ENCODE data around the gene CCSER1.
"Not testable (repeated sequence)": the region's sequence is repeated elsewhere in the genome, so short reads cannot be mapped to it uniquely, and the experiment has no call there.

The CCSER1 gene

GRCh38 chr4:90792696-90793095 lies 665.5 kb downstream of the CCSER1 start:
- FAIRE-seq (no peak), DNase-seq (ENCODE audit: insufficient read length, low spot score) (no peak)

DNA sequence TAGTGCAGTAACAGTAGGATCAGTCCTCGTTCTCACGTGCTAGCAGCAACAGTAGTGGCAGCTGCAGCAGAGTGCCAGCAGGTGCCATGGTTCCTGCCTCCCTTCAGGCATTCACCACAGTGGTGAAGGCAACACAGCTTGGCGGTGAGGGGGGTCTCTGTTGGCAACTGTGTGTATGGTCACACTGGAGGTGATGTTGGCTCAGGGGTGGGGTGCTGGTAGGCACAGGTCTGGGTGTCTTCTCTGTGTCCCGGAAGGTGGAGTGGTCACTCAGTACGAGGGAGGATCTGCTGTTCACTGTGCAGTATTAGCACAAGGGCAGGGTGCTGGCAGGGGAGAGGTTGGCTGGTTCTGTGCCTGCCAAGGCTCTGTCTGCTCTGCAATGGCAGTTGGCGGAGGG lies 671.8 kb downstream of the CCSER1 start:
- DNase-seq (ENCODE audit: insufficient read length, low spot score): no peak

DNA sequence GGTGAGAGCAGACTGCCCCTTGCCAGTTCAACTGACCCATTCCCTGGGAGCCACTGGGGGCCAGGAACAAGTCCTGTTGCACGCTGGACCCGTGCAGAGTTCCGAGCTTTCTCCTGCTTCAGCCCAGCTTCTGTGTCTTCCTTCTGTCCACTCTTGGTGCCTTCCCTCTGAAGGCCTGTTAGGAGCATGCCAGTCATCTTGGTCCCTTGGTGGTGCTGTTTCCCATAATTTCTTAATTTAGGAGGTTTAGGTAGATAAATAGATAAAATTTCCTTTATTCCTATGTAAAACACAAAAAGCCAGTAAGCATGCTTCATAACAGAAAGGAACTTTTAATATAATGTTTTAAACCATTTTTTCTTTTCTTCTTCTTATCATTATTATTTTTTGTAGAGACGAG lies 672.7 kb downstream of the CCSER1 start:
- no peak for FAIRE-seq

More for the DNA sequence above, 671.8 kb downstream of the CCSER1 start:
- no peak for FAIRE-seq

GRCh38 chr4:90815569-90815968 lies 688.4 kb downstream of the CCSER1 start:
- DNase-seq (ENCODE audit: insufficient read length, low spot score) (no peak), FAIRE-seq (no peak)

More for the DNA sequence above, 672.7 kb downstream of the CCSER1 start:
- no peak for DNase-seq (ENCODE audit: insufficient read length, low spot score)

GRCh38 chr4:90816754-90817153 lies 689.6 kb downstream of the CCSER1 start:
- FAIRE-seq (peak; percentile 53), DNase-seq (ENCODE audit: insufficient read length, low spot score) (no peak)

DNA sequence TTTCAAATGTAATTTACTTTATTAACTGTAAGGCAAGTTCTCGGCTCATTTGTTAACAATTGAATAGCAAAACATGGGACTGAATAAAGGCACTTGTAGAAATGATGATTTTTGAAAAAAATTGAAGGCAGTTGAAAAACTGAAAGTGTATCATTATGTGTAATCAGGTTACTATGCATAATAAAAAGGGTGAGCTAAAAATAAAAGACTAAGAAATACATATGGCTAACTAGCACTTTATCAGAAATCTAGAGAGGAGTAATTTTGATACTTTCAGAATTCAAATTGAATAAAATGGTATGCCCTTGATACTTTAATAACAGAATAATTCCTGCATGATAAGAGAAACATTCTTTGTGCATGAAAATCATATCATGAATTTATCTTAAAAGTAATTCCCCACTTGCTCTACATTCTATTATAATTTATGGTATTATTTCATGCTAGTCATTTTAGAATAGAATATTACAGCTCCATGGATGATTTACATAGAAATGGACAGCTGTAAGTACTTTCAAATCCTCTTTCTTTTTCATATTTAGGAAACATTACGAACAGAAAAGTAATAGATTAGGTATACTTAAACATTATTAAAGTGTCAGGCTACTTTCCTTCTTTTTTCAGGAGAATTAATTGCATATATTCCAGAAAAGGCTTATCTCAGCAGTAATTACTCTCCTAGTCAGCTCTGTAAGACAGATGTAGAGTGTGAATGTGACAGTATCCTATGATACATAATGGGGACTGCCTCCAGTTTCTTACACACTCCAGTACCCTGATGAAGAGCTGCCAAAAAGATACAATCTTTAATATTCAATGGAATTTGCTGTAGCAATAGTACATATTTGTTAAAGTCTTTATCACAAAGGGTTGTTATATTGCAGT lies 697.3 kb downstream of the CCSER1 start:
- DNase-seq (ENCODE audit: insufficient read length, low spot score) (no peak), FAIRE-seq (no peak)

- DNase-seq (ENCODE audit: insufficient read length, low spot score): no peak
- no peak for FAIRE-seq
These were observed 698.7 kb downstream of the CCSER1 start for GRCh38 chr4:90825849-90826248.

- no peak for DNase-seq (ENCODE audit: insufficient read length, low spot score)
- FAIRE-seq: no peak
These were observed 706.5 kb downstream of the CCSER1 start for GRCh38 chr4:90833706-90834105.

GRCh38 chr4:90837241-90837640 lies 710.0 kb downstream of the CCSER1 start:
- DNase-seq (ENCODE audit: insufficient read length, low spot score) (no peak), FAIRE-seq (no peak)

DNA sequence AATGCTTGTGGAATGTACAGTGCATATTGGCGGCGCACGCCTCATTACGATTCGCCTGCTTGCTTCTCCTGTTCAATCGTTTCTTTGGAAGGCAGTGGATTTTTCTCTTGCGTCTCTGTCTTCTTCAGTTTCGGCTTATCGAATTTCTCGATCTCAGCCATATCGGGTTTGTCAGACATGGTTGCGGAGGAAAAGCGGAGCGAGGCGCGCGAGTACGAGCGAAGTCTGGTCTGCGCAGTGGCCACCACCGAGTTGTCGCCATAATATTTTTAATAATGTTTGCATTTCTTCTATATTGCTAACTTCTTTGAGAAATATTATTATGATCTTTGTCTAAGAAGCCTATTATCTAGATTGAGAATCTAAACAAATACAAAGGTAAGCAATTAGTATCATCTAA lies 711.7 kb downstream of the CCSER1 start:
- not testable (repeated sequence) for FAIRE-seq; DNase-seq (ENCODE audit: insufficient read length, low spot score)

DNA sequence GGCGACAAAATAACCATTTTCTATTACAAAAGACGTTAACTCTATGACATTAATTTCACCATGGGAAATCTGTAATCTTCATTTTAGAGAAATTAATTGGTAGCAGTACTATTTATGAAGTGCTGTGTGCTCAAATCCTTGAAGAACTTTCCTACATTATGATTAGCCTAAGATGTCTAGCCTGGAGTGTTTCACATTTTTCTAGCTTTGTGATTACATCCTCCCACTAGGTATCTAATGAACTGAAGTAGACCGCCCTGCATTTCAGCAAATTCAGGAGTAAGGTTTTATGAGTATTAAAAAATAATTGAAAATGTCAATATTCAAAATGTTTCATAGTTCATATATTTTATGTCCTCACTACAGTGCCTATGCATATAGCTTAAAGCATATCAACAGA lies 713.1 kb downstream of the CCSER1 start:
- no peak for DNase-seq (ENCODE audit: insufficient read length, low spot score)
- no peak for FAIRE-seq

DNA sequence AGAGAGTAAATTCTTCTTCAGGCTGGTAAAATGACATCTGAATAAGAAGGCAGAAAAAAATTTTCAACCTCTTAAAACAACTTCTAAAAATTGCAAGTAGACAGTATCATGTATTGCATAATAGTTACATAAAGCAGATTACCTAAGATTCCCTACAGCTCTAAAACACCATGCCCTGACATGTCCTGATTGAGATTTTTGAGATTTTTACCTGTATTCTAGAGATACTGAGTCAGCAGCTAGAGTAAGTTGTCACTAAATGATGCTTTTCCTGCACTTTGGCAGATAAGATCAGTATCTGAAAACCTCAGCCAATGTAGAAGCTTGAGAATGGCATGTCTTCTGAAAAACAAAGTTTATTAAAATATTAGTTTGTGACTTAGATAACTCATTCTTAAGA lies 713.6 kb downstream of the CCSER1 start:
- DNase-seq (ENCODE audit: insufficient read length, low spot score): no peak
- no peak for FAIRE-seq

DNA sequence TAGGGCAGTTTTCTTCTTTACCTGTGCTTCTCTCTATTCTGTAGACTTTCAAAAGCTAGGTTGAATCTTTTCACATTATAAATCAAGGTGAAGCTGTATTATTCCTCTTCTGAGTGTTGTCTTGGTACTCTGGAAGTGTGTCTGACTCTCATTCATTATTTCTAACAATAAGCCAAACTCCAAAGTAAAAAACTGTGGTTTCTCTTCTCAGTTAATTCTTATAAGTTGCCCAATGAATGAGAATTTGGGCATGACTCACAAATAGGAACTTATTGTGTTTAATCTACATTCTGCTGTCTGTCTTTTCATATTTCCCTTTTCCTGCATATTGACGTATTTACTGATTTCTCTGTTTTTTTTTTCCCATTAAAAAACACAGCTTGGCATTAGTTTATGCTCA lies 714.5 kb downstream of the CCSER1 start:
- FAIRE-seq: no peak
- no peak for DNase-seq (ENCODE audit: insufficient read length, low spot score)

- FAIRE-seq: peak; percentile 87
These were observed 715.8 kb downstream of the CCSER1 start for GRCh38 chr4:90842960-90843359.

GRCh38 chr4:90844241-90844640 lies 717.0 kb downstream of the CCSER1 start:
- FAIRE-seq: no peak
- no peak for DNase-seq (ENCODE audit: insufficient read length, low spot score)

More at GRCh38 chr4:90842960-90843359, 715.8 kb downstream of the CCSER1 start:
- DNase-seq (ENCODE audit: insufficient read length, low spot score): peak; percentile 5

- FAIRE-seq (peak; percentile 14), DNase-seq (ENCODE audit: insufficient read length, low spot score) (no peak)
These were observed 718.6 kb downstream of the CCSER1 start for GRCh38 chr4:90845777-90846176.

DNA sequence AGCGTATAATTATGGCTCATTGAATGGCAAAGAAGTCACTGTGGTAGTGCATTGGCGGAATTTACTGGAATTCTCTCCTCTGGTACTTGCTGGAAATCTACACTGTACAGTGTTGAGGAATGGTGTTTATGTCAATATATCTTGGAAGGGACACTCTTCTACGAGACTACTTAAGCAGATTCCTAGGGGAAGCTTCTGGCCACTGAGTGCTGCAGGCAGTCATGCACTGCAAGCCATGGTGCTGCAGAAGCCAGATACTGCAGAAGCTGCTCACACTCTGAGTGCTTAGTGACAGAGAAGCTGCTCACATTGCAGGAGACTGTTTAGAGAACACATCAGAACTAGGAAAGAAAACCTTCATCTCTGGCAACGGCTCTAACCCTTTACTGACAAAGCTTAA lies 725.0 kb downstream of the CCSER1 start:
- DNase-seq (ENCODE audit: insufficient read length, low spot score): no peak
- FAIRE-seq: no peak

GRCh38 chr4:90855111-90855510 lies 727.9 kb downstream of the CCSER1 start:
- DNase-seq (ENCODE audit: insufficient read length, low spot score): no peak
- no peak for FAIRE-seq

DNA sequence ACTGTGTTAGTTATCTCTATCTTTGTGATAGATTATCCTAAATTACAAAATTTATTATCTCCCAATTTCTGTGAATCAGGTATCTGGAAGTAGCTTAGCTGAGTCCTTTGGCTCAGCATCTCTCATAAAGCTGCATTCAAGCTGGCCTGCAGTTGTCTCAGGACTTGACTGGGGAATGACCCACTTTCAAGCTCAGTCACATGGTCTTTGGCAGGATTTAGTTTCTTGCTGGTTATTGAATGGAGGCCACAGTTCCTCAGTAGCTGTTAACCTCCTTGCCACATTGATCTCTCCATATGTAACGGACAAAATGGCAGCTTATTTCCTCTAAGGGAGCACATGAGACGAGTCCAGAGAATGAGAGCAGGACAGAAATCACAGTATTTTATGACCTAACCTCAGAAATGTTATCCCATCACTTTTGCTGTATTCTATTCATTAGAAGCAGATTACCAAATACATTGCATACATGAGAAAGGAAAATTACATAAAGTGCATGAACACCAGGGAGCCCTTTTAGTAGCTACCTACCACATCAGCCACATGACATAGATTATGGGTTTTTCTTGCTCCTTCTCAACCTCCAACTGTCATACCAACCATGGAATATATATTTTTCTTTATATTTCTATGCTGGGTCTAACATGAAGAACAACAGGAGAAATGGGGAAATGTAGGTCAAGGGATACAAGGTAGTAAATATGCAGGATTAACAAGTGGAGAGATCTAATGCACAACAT lies 730.1 kb downstream of the CCSER1 start:
- no peak for DNase-seq (ENCODE audit: insufficient read length, low spot score)
- no peak for FAIRE-seq

- DNase-seq (ENCODE audit: insufficient read length, low spot score) (no peak), FAIRE-seq (no peak)
These were observed 748.6 kb downstream of the CCSER1 start for GRCh38 chr4:90875791-90876190.

- FAIRE-seq: no peak
- no peak for DNase-seq (ENCODE audit: insufficient read length, low spot score)
These were observed 749.1 kb downstream of the CCSER1 start for GRCh38 chr4:90876296-90876695.

GRCh38 chr4:90883519-90883918 lies 756.3 kb downstream of the CCSER1 start:
- no peak for DNase-seq (ENCODE audit: insufficient read length, low spot score)

More at GRCh38 chr4:90883519-90883918, 756.3 kb downstream of the CCSER1 start:
- no peak for FAIRE-seq
